SK-N-SH (cell line): ENCODE measurements around the gene EXOC2. TPM values are rescaled to one million over a fixed set of nuclear protein-coding genes. Genes with fewer than 3 reads are reported as not detected.

Source experiments
- CTCF ChIA-PET: fragments of 300-600, 350-600 bp; formaldehyde crosslinking; extraction: SDS; loops from one replicate; lab custom pipeline; 2021; lab: Yijun Ruan, JAX
- POLR2A ChIA-PET: fragments of 350-600 bp; sonication (Branson Sonifier 250); formaldehyde crosslinking; extraction: SDS; loops from one replicate; lab custom pipeline; 2020; ENCODE audit warnings: antibody characterized with exemption, inconsistent platforms; lab: Yijun Ruan, JAX
- DNase-seq: peaks from one replicate; pipeline ENCODE4 v3.0.0; 2012
- H2AFZ ChIP-seq: fragments of 200-600 bp; sonication (generic); 2 replicates; pipeline ENCODE4 v1.8.1; 2016; ENCODE audit warnings: antibody characterized with exemption, mild to moderate bottlenecking, low read depth
- H3F3A ChIP-seq: fragments of 200-600 bp; sonication (generic); replicated peaks from 2 replicates; pipeline ENCODE3; 2016; ENCODE audit warnings: antibody characterized with exemption, mild to moderate bottlenecking; ENCODE audit not compliant: insufficient read depth
- H3K27ac ChIP-seq, 2 experiments: fragments of 200-500 bp in 1 of 2; fragments of 200-600 bp in 1 of 2; sonication (Bioruptor generic) in 1 of 2; sonication (generic), shearing (Covaris generic) in 1 of 2; 2 replicates each; pipeline versions ENCODE4 v1.5.1 to v1.6.1; 2014 to 2016; ENCODE audit warnings: low read depth in 2 of 2, inconsistent platforms in 1 of 2, low read length in 1 of 2, mild to moderate bottlenecking in 1 of 2, mixed read lengths in 1 of 2
- H3K27me3 ChIP-seq: fragments of 200-600 bp; sonication (generic), shearing (Covaris generic); 2 replicates; pipeline ENCODE4 v1.6.1; 2016; ENCODE audit warnings: mixed run types; ENCODE audit not compliant: insufficient read depth
- H3K36me3 ChIP-seq, 2 experiments: fragments of 200-500 bp in 1 of 2; fragments of 200-600 bp in 1 of 2; sonication (Bioruptor generic) in 1 of 2; sonication (generic) in 1 of 2; replicated peaks in 1 of 2; 2 replicates each; pipeline versions ENCODE3 to v1.5.1; 2014 to 2016; ENCODE audit warnings: low read length in 1 of 2, mild to moderate bottlenecking in 1 of 2; ENCODE audit not compliant: insufficient read depth in 2 of 2, control insufficient read depth in 1 of 2
- H3K4me1 ChIP-seq, 2 experiments: fragments of 200-500 bp in 1 of 2; fragments of 200-600 bp in 1 of 2; sonication (Bioruptor generic) in 1 of 2; sonication (generic), shearing (Covaris generic) in 1 of 2; 2 replicates each; pipeline versions ENCODE4 v1.5.1 to v1.6.1; 2014 to 2016; ENCODE audit warnings: low read depth in 1 of 2, low read length in 1 of 2, mixed run types in 1 of 2; ENCODE audit not compliant: insufficient read depth in 2 of 2, control insufficient read depth in 1 of 2
- H3K4me2 ChIP-seq: fragments of 200-600 bp; sonication (generic), shearing (Covaris generic); 2 replicates; pipeline ENCODE4 v1.6.1; 2017; ENCODE audit warnings: mixed run types
- H3K4me3 ChIP-seq, 2 experiments: fragments of 200-500 bp in 1 of 2; fragments of 200-600 bp in 1 of 2; sonication (Bioruptor generic) in 1 of 2; sonication (generic), shearing (Covaris generic) in 1 of 2; 2 replicates each; pipeline versions ENCODE4 v1.5.1 to v1.8.1; 2014 to 2016; ENCODE audit warnings: low read depth in 2 of 2, inconsistent platforms in 1 of 2, low read length in 1 of 2, mild to moderate bottlenecking in 1 of 2, mixed read lengths in 1 of 2, moderate library complexity in 1 of 2
- H3K79me2 ChIP-seq: fragments of 200-600 bp; sonication (generic); 2 replicates; pipeline ENCODE4 v1.8.1; 2017; ENCODE audit warnings: mild to moderate bottlenecking; ENCODE audit not compliant: insufficient read depth
- H3K9ac ChIP-seq: fragments of 200-600 bp; sonication (generic); 2 replicates; pipeline ENCODE4 v1.6.1; 2017; ENCODE audit warnings: mixed run types
- H3K9me2 ChIP-seq: fragments of 200-600 bp; sonication (generic); 2 replicates; pipeline ENCODE4 v1.6.1; 2017; ENCODE audit warnings: mixed run types
- H3K9me3 ChIP-seq: fragments of 200-600 bp; sonication (generic); 2 replicates; pipeline ENCODE4 v1.6.1; 2017; ENCODE audit warnings: mixed run types, mild to moderate bottlenecking, moderate library complexity
- H4K20me1 ChIP-seq: fragments of 200-600 bp; sonication (generic); 2 replicates; pipeline ENCODE4 v1.6.1; 2017; ENCODE audit warnings: mild to moderate bottlenecking, mixed run types; ENCODE audit not compliant: insufficient read depth
- ELF1 ChIP-seq: IDR thresholded peaks from 2 replicates; pipeline ENCODE4 v1.4.0; 2012
- EP300 ChIP-seq, 2 experiments: IDR thresholded peaks; 2 replicates each; pipeline versions ENCODE4 v1.4.0 to v1.6.1; 2012; ENCODE audit warnings: borderline replicate concordance in 1 of 2, low read depth in 1 of 2, low read length in 1 of 2
- EZH2phosphoT487 ChIP-seq: fragments of 200-600 bp; sonication (generic); IDR thresholded peaks from 2 replicates; pipeline ENCODE4 v1.6.1; 2017; ENCODE audit warnings: low read depth, mixed run types, mild to moderate bottlenecking, antibody characterized with exemption, moderate library complexity, borderline replicate concordance
- FOSL2 ChIP-seq: IDR thresholded peaks from 2 replicates; pipeline ENCODE4 v1.4.0; 2012; ENCODE audit warnings: low read depth, mild to moderate bottlenecking, moderate library complexity, borderline replicate concordance
- FOXJ3 ChIP-seq: sonication (generic); formaldehyde crosslinking; IDR thresholded peaks from 2 replicates; pipeline ENCODE4 v1.5.1; 2020; ENCODE audit warnings: mild to moderate bottlenecking, missing genetic modification reagents
- FOXM1 ChIP-seq: IDR thresholded peaks from 2 replicates; pipeline ENCODE4 v1.4.0; 2012; ENCODE audit warnings: low read depth, mild to moderate bottlenecking
- GATA2 ChIP-seq: sonication (generic); formaldehyde crosslinking; IDR thresholded peaks from 2 replicates; pipeline ENCODE4 v1.5.0; 2020; ENCODE audit warnings: mild to moderate bottlenecking, missing genetic modification reagents
- JUND ChIP-seq: IDR thresholded peaks from 2 replicates; pipeline ENCODE4 v1.4.0; 2012
- MAX ChIP-seq: IDR thresholded peaks from 2 replicates; pipeline ENCODE4 v1.4.0; 2012; ENCODE audit warnings: low read depth
- MEF2A ChIP-seq: IDR thresholded peaks from 2 replicates; pipeline ENCODE4 v1.4.0; 2012; ENCODE audit warnings: low read depth, borderline replicate concordance
- MXI1 ChIP-seq: IDR thresholded peaks from 2 replicates; pipeline ENCODE4 v1.6.1; 2012; ENCODE audit warnings: mild to moderate bottlenecking, low read depth, low read length, improper control_type of control experiment
- NFIC ChIP-seq: IDR thresholded peaks from 2 replicates; pipeline ENCODE4 v1.4.0; 2012; ENCODE audit warnings: borderline replicate concordance
- NRF1 ChIP-seq: IDR thresholded peaks from 2 replicates; pipeline ENCODE4 v1.6.1; 2012; ENCODE audit warnings: low read depth, mild to moderate bottlenecking, low read length
- POLR2AphosphoS5 ChIP-seq: IDR thresholded peaks from 2 replicates; pipeline ENCODE4 v1.6.1; 2012; ENCODE audit warnings: low read depth, low read length
- RAD21 ChIP-seq: IDR thresholded peaks from 2 replicates; pipeline ENCODE4 v1.6.1; 2012; ENCODE audit warnings: mild to moderate bottlenecking, low read length
- RCOR1 ChIP-seq: fragments of 150-350 bp; IDR thresholded peaks from 2 replicates; pipeline ENCODE4 v1.6.1; 2017; ENCODE audit warnings: antibody characterized with exemption, low read length
- RFX5 ChIP-seq: IDR thresholded peaks from 2 replicates; pipeline ENCODE4 v1.6.1; 2012; ENCODE audit warnings: mild to moderate bottlenecking, improper control_type of control experiment, low read length
- RXRA ChIP-seq: IDR thresholded peaks from 2 replicates; pipeline ENCODE4 v1.4.0; 2012; ENCODE audit warnings: low read depth, mild to moderate bottlenecking, borderline replicate concordance
- SIN3A ChIP-seq: IDR thresholded peaks from 2 replicates; pipeline ENCODE4 v1.6.1; 2012; ENCODE audit warnings: low read depth, mild to moderate bottlenecking, low read length, moderate library complexity, borderline replicate concordance
- SMC3 ChIP-seq: IDR thresholded peaks from 2 replicates; pipeline ENCODE4 v1.6.1; 2012; ENCODE audit warnings: low read depth, low read length, improper control_type of control experiment
- TEAD4 ChIP-seq: IDR thresholded peaks from 2 replicates; pipeline ENCODE4 v1.4.0; 2012; ENCODE audit warnings: mild to moderate bottlenecking, borderline replicate concordance; ENCODE audit not compliant: insufficient read depth
- USF1 ChIP-seq: IDR thresholded peaks from 2 replicates; pipeline ENCODE4 v1.4.0; 2012; ENCODE audit warnings: low read depth, borderline replicate concordance
- USF2 ChIP-seq: fragments of 150-350 bp; IDR thresholded peaks from 2 replicates; pipeline ENCODE4 v1.6.1; 2017; ENCODE audit warnings: antibody characterized with exemption, low read length, low read depth, borderline replicate concordance
- WGBS: methylation state at CpG from one replicate; pipeline ENCODE4 v1.1.6; 2017; ENCODE audit warnings: low lambda C conversion rate; 5-methylcytosine and 5-hydroxymethylcytosine counted together
- polyA plus RNA-seq, 3 experiments: library from polyadenylated mRNA; depleted of rRNA; stranded (reverse); fragments of >200 nt; gene quantifications; 2 replicates each; pipeline ENCODE4 v1.2.3, GENCODE V29; 2012

EXOC2 gene
- polyA plus RNA-seq, 1 of the 3 experiments (the other 2 are of a cell fraction) = 10.6 TPM

- H3K9me2 ChIP-seq = no peaks in the 10 kb centered on the region
- H2AFZ ChIP-seq = no peak overlapping the region
- H3K27ac ChIP-seq = no peak overlapping the region
- H4K20me1 ChIP-seq = no peaks in the 10 kb centered on the region
- H3K4me3 ChIP-seq = no peak overlapping the region
- no peak for TF ChIP-seq FOSL2
- no peak for TF ChIP-seq USF2
- no peak for TF ChIP-seq EZH2phosphoT487
- no peak for TF ChIP-seq MAX
- TF ChIP-seq ELF1 = no peak
- no peak for TF ChIP-seq NRF1
- no peak for TF ChIP-seq TEAD4
- no peak for TF ChIP-seq NFIC
- TF ChIP-seq RAD21 = no peak
- no peak for TF ChIP-seq FOXM1
- no peak for TF ChIP-seq JUND
- no peak for TF ChIP-seq POLR2AphosphoS5
- TF ChIP-seq FOXJ3 (CRISPR knock-in tag) = no peak
- TF ChIP-seq RFX5 = no peak
- TF ChIP-seq EP300 (IDR thresholded peaks at IDR 0.05; ENCODE audit: borderline replicate concordance in 1 of 2, low read depth in 1 of 2, low read length in 1 of 2) = no peak
- TF ChIP-seq SMC3 = no peak
- no peak for TF ChIP-seq MXI1
- H3K9me3 ChIP-seq = no peaks in the 10 kb centered on the region
- WGBS = 79% methylated on average over 5 of the region's 5 CpGs
- no peaks in the 10 kb centered on the region for H3K4me1 ChIP-seq
- H3K27me3 ChIP-seq = no peaks in the 10 kb centered on the region
- no peaks in the 10 kb centered on the region for H3K79me2 ChIP-seq
- ChIA-PET POLR2A (no interaction called here), CTCF (no interaction called here)
- H3K9ac ChIP-seq = no peak overlapping the region
- H3K4me2 ChIP-seq = no peak overlapping the region
- peaks cover 16 to 33% of the 10 kb centered on the region in 2 experiments for H3K36me3 ChIP-seq
- no peak for DNase-seq
- H3F3A ChIP-seq = no peaks in the 10 kb centered on the region
These were observed 198.5 kb downstream of the EXOC2 start for GRCh38 chr6:494394-494793.

- no peaks in the 10 kb centered on the region for H3K27me3 ChIP-seq
- H3K9me3 ChIP-seq = no peaks in the 10 kb centered on the region
- H3K4me1 ChIP-seq = no peaks in the 10 kb centered on the region
- H3K9ac ChIP-seq = no peak overlapping the region
- no peaks in the 10 kb centered on the region for H3K9me2 ChIP-seq
- no peak overlapping the region for H3K4me2 ChIP-seq
- ChIA-PET POLR2A (no interaction called here), CTCF (interaction anchor here (0.9 kb wide), 1 partner anchor 99 kb away, joined by 3 read pairs; no protein-coding TSS in a partner anchor)
- H4K20me1 ChIP-seq = no peaks in the 10 kb centered on the region
- H3F3A ChIP-seq = no peaks in the 10 kb centered on the region
- no peak overlapping the region for H2AFZ ChIP-seq
- H3K79me2 ChIP-seq = no peaks in the 10 kb centered on the region
- H3K4me3 ChIP-seq = no peak overlapping the region
- 90% methylated on average over 6 of the region's 6 CpGs for WGBS
- H3K27ac ChIP-seq = no peak overlapping the region
- DNase-seq = no peak
- H3K36me3 ChIP-seq = peaks cover 16 to 33% of the 10 kb centered on the region in 2 experiments
- TF ChIP-seq JUND (no peak), EP300 (IDR thresholded peaks at IDR 0.05; ENCODE audit: borderline replicate concordance in 1 of 2, low read depth in 1 of 2, low read length in 1 of 2) (no peak), NFIC (no peak), USF2 (no peak), MXI1 (no peak), MEF2A (no peak), RFX5 (no peak), SIN3A (no peak), GATA2 (CRISPR knock-in tag) (no peak), SMC3 (no peak), USF1 (no peak), RCOR1 (no peak), MAX (no peak), FOXJ3 (CRISPR knock-in tag) (no peak), TEAD4 (no peak), RXRA (no peak)
These were observed 199.1 kb downstream of the EXOC2 start for GRCh38 chr6:493840-494239.
